Measurements from ENCODE around the gene SSBP2.
"Not testable (repeated sequence)": the region's sequence is repeated elsewhere in the genome, so short reads cannot be mapped to it uniquely, and the experiment has no call there.

Gene SSBP2

GRCh38 chr5:81517462-81517861, 233.4 kb downstream of the SSBP2 start:
- no peak for DNase-seq

GRCh38 chr5:81516091-81516490, 234.8 kb downstream of the SSBP2 start:
- no peak for DNase-seq

- DNase-seq: no peak
Measured at GRCh38 chr5:81513982-81514381, 236.9 kb downstream of the SSBP2 start.

- DNase-seq: no peak
Measured at GRCh38 chr5:81513473-81513872, 237.4 kb downstream of the SSBP2 start.

- peak; percentile 57 for DNase-seq
Measured at GRCh38 chr5:81506900-81507588, 243.9 kb downstream of the SSBP2 start.

- no peak for DNase-seq
Measured at GRCh38 chr5:81506378-81506777, 244.5 kb downstream of the SSBP2 start.

- DNase-seq: no peak
Measured at GRCh38 chr5:81505672-81506071, 245.2 kb downstream of the SSBP2 start.

GRCh38 chr5:81503602-81504001, 247.3 kb downstream of the SSBP2 start:
- not testable (repeated sequence) for DNase-seq

- DNase-seq: no peak
Measured at GRCh38 chr5:81495286-81495685, 255.6 kb downstream of the SSBP2 start.

- no peak for DNase-seq
Measured at GRCh38 chr5:81488862-81489261, 262.0 kb downstream of the SSBP2 start.

- no peak for DNase-seq
Measured at GRCh38 chr5:81486711-81487110, 264.2 kb downstream of the SSBP2 start.

- DNase-seq: no peak
Measured at GRCh38 chr5:81482595-81482994, 268.3 kb downstream of the SSBP2 start.

- DNase-seq: not testable (repeated sequence)
Measured at GRCh38 chr5:81473395-81473794, 277.5 kb downstream of the SSBP2 start.

GRCh38 chr5:81469676-81470075, 281.2 kb downstream of the SSBP2 start:
- DNase-seq: no peak

GRCh38 chr5:81450940-81451339, 300.0 kb downstream of the SSBP2 start:
- DNase-seq: no peak

GRCh38 chr5:81435023-81435422, 315.9 kb downstream of the SSBP2 start:
- DNase-seq: no peak

GRCh38 chr5:81429985-81430384, 320.9 kb downstream of the SSBP2 start:
- DNase-seq: no peak

- no peak for DNase-seq
Measured at GRCh38 chr5:81429363-81429762, 321.5 kb downstream of the SSBP2 start.

- DNase-seq: no peak
Measured at GRCh38 chr5:81428861-81429260, 322.0 kb downstream of the SSBP2 start.

- DNase-seq: no peak
Measured at GRCh38 chr5:81428446-81428845, 322.5 kb downstream of the SSBP2 start.

GRCh38 chr5:81427566-81427965, 323.3 kb downstream of the SSBP2 start:
- no peak for DNase-seq

- DNase-seq: no peak
Measured at GRCh38 chr5:81426359-81427030, 324.4 kb downstream of the SSBP2 start.

- no peak for DNase-seq
Measured at GRCh38 chr5:81425569-81425968, 325.3 kb downstream of the SSBP2 start.

- no peak for DNase-seq
Measured at GRCh38 chr5:81424728-81425127, 326.2 kb downstream of the SSBP2 start.

GRCh38 chr5:81422671-81423070, 328.2 kb downstream of the SSBP2 start:
- no peak for DNase-seq
